ENCODE data around the gene ZNF618. TPM values are rescaled to one million over a fixed set of nuclear protein-coding genes. Genes with fewer than 3 reads are reported as not detected.

Gene ZNF618
- total RNA-seq, 1 experiment from 2014 or later: 4.2 TPM

GRCh38 chr9:113887436-113887835 lies 11.3 kb downstream of the ZNF618 start:
- Histone ChIP-seq H3K9me2 (replicated peaks; ENCODE audit: low read length) (no peaks in the 10 kb centered on the region), H3K27ac (ENCODE audit: low read length) (no peak overlapping the region), H2AFZ (ENCODE audit: low read length) (no peak overlapping the region), H3F3A (ENCODE audit: low read length, unreplicated experiment) (no peaks in the 10 kb centered on the region), H3K9me3 (ENCODE audit: low read length) (no peaks in the 10 kb centered on the region), H3K4me1 (ENCODE audit: insufficient read depth, low read length) (no peaks in the 10 kb centered on the region), H3K79me2 (ENCODE audit: low read length) (peaks cover 27% of the 10 kb centered on the region), H3K4me3 (ENCODE audit: low read length) (no peak overlapping the region), H3K36me3 (ENCODE audit: low read depth, low read length) (no peaks in the 10 kb centered on the region), H3K4me2 (ENCODE audit: low read length) (no peak overlapping the region), H4K20me1 (ENCODE audit: low read length) (no peaks in the 10 kb centered on the region), H3K27me3 (ENCODE audit: low read length) (no peaks in the 10 kb centered on the region), H3K9ac (ENCODE audit: low read length) (no peak overlapping the region)
- ATAC-seq (no peak), DNase-seq (no peak)
- TF ChIP-seq EZH2phosphoT487 (IDR thresholded peaks at IDR 0.05; ENCODE audit: borderline replicate concordance, low read length) (no peak), EZH2 (IDR thresholded peaks at IDR 0.05; ENCODE audit: low read length, unreplicated experiment) (no peak)
- no TSS peak for BruUV-seq (replicated peaks)
- intact Hi-C loops (cut with micrococcal nuclease): no loop called here
- ChIA-PET POLR2A (ENCODE audit: unreplicated experiment) (no interaction called here), CTCF (no interaction called here)

- Histone ChIP-seq H3K27me3 (ENCODE audit: low read length) (no peaks in the 10 kb centered on the region), H3K79me2 (ENCODE audit: low read length) (peaks cover 18% of the 10 kb centered on the region; the same call in 1 of the 2 replicates), H3K36me3 (ENCODE audit: low read depth, low read length) (no peaks in the 10 kb centered on the region), H3K4me1 (ENCODE audit: insufficient read depth, low read length) (no peaks in the 10 kb centered on the region), H3K4me3 (ENCODE audit: low read length) (no peak overlapping the region), H2AFZ (ENCODE audit: low read length) (no peak overlapping the region), H3F3A (ENCODE audit: low read length, unreplicated experiment) (no peaks in the 10 kb centered on the region), H3K9me3 (ENCODE audit: low read length) (no peaks in the 10 kb centered on the region), H3K27ac (ENCODE audit: low read length) (no peak overlapping the region), H3K4me2 (ENCODE audit: low read length) (no peak overlapping the region), H3K9ac (ENCODE audit: low read length) (no peak overlapping the region), H4K20me1 (ENCODE audit: low read length) (no peaks in the 10 kb centered on the region), H3K9me2 (replicated peaks; ENCODE audit: low read length) (no peaks in the 10 kb centered on the region)
- POLR2A ChIA-PET (ENCODE audit: unreplicated experiment): no interaction called here
- CTCF ChIA-PET: no interaction called here
- ATAC-seq: no peak
- TF ChIP-seq EZH2phosphoT487 (IDR thresholded peaks at IDR 0.05; ENCODE audit: borderline replicate concordance, low read length): no peak
- TF ChIP-seq CTCF (conservative IDR thresholded peaks at IDR 0.05; ENCODE audit: low read depth, low read length): no peak
- TF ChIP-seq EZH2 (IDR thresholded peaks at IDR 0.05; ENCODE audit: low read length, unreplicated experiment): no peak
- no peak for DNase-seq
- intact Hi-C loops (cut with micrococcal nuclease): no loop called here
- BruUV-seq (replicated peaks): no TSS peak
Measured at GRCh38 chr9:113888336-113888735, 12.2 kb downstream of the ZNF618 start.

- Histone ChIP-seq H3K27me3 (ENCODE audit: low read length) (no peaks in the 10 kb centered on the region), H3K4me2 (ENCODE audit: low read length) (no peak overlapping the region), H2AFZ (ENCODE audit: low read length) (no peak overlapping the region), H3K9me3 (ENCODE audit: low read length) (no peaks in the 10 kb centered on the region), H3K27ac (ENCODE audit: low read length) (no peak overlapping the region), H3K79me2 (ENCODE audit: low read length) (peaks cover 16% of the 10 kb centered on the region; the same call in 1 of the 2 replicates), H3K36me3 (ENCODE audit: low read depth, low read length) (no peaks in the 10 kb centered on the region), H3F3A (ENCODE audit: low read length, unreplicated experiment) (no peaks in the 10 kb centered on the region), H4K20me1 (ENCODE audit: low read length) (no peaks in the 10 kb centered on the region), H3K4me1 (ENCODE audit: insufficient read depth, low read length) (no peaks in the 10 kb centered on the region), H3K4me3 (ENCODE audit: low read length) (no peak overlapping the region), H3K9me2 (replicated peaks; ENCODE audit: low read length) (no peaks in the 10 kb centered on the region), H3K9ac (ENCODE audit: low read length) (no peak overlapping the region)
- POLR2A ChIA-PET (ENCODE audit: unreplicated experiment): no interaction called here
- ATAC-seq (no peak), DNase-seq (no peak)
- CTCF ChIA-PET: no interaction called here
- intact Hi-C loops (cut with micrococcal nuclease): no loop called here
- no TSS peak for BruUV-seq (replicated peaks)
- TF ChIP-seq EZH2 (IDR thresholded peaks at IDR 0.05; ENCODE audit: low read length, unreplicated experiment): no peak
- TF ChIP-seq EZH2phosphoT487 (IDR thresholded peaks at IDR 0.05; ENCODE audit: borderline replicate concordance, low read length): no peak
- TF ChIP-seq CTCF (conservative IDR thresholded peaks at IDR 0.05; ENCODE audit: low read depth, low read length): no peak
Measured at GRCh38 chr9:113888976-113889375, 12.9 kb downstream of the ZNF618 start.

All from PC-3 (cell line).